Prostate gland (tissue), 2 donors: ENCODE data around the gene ZNF879.

Source experiments
- CTCF ChIP-seq, 4 experiments: fragments of 200-600 bp in 2 of 4; fragments of 450-650 bp in 2 of 4; sonication (generic) in 2 of 4; IDR thresholded peaks; 1 replicate in 3 of 4; 2 replicates in 1 of 4; pipeline ENCODE4 v1.5.1; 2016 to 2019; ENCODE audit warnings: antibody characterized with exemption in 4 of 4, mild to moderate bottlenecking in 2 of 4, moderate library complexity in 2 of 4
- POLR2A ChIP-seq: fragments of 450-650 bp; IDR thresholded peaks from one replicate; pipeline ENCODE4 v1.6.1; 2016; ENCODE audit warnings: antibody characterized with exemption, mild to moderate bottlenecking
- POLR2AphosphoS5 ChIP-seq: sonication (generic); formaldehyde crosslinking; IDR thresholded peaks from one replicate; pipeline ENCODE4 v1.6.1; 2017; ENCODE audit warnings: antibody characterized with exemption

- TF ChIP-seq CTCF (IDR thresholded peaks at IDR 0.05): no peak
- TF ChIP-seq POLR2A: no peak
- TF ChIP-seq POLR2AphosphoS5: no peak
Observed at GRCh38 chr5:179079165-179079987, 55.8 kb downstream of the ZNF879 start.
